Body of pancreas (tissue), 4 donors: ENCODE measurements around the gene ZMYND11. TPM values are rescaled to one million over a fixed set of nuclear protein-coding genes. Genes with fewer than 3 reads are reported as not detected.

Source experiments
- ATAC-seq: fragments of 150-250 bp; one replicate; pipeline ENCODE4 v1.9.1; 2016
- DNase-seq, 4 donors: peaks; one replicate each; pipeline ENCODE4 v3.0.0-alpha.2; 2019
- H3K27ac ChIP-seq, 4 donors: fragments of 200-600 bp; sonication (generic); 1 replicate in 3 of 4; 2 replicates in 1 of 4; pipeline versions ENCODE4 v1.5.1 to v1.6.1; 2016 to 2019; ENCODE audit warnings: mild to moderate bottlenecking in 1 of 4, mixed read lengths in 1 of 4, moderate library complexity in 1 of 4
- H3K27me3 ChIP-seq, 2 donors: fragments of 200-600 bp; sonication (generic); one replicate each; pipeline ENCODE4 v1.6.0; 2016; ENCODE audit warnings: mild to moderate bottlenecking in 1 of 2
- H3K36me3 ChIP-seq, 2 donors: fragments of 200-600 bp; sonication (generic); replicated peaks in 1 of 2; 2 replicates each; pipeline ENCODE4 v1.5.1; 2016; ENCODE audit warnings: low read depth in 2 of 2; ENCODE audit not compliant: insufficient read depth in 1 of 2
- H3K4me1 ChIP-seq: fragments of 200-600 bp; sonication (generic); one replicate; pipeline ENCODE4 v1.6.0; 2016
- H3K4me3 ChIP-seq, 2 donors: fragments of 200-600 bp; sonication (generic); 1 replicate in 1 of 2; 2 replicates in 1 of 2; pipeline ENCODE4 v1.5.1; 2016 to 2019
- H3K9me3 ChIP-seq, 3 donors: fragments of 200-600 bp; sonication (generic); 1 replicate in 2 of 3; 2 replicates in 1 of 3; pipeline ENCODE4 v1.5.1; 2016
- CTCF ChIP-seq, 7 experiments: fragments of 450-650 bp in 4 of 7; fragments of 200-600 bp in 3 of 7; sonication (generic) in 3 of 7; IDR thresholded peaks; one replicate each; pipeline ENCODE4 v1.5.1; 2016 to 2019; ENCODE audit warnings: antibody characterized with exemption in 7 of 7
- POLR2A ChIP-seq, 3 donors: fragments of 450-650 bp; IDR thresholded peaks; one replicate each; pipeline ENCODE4 v1.6.1; 2016; ENCODE audit warnings: antibody characterized with exemption in 3 of 3, mild to moderate bottlenecking in 2 of 3
- WGBS, 2 donors: methylation state at CpG; one replicate each; pipeline ENCODE4 v1.1.5; 2017; 5-methylcytosine and 5-hydroxymethylcytosine counted together
- intact Hi-C: fragments of 100-400 bp; cut with DNase I; formaldehyde crosslinking; loops from one replicate; pipeline ENCODE4 v1.15.1; 2023
- total RNA-seq, 2 donors: library from RNA; depleted of rRNA; stranded (reverse); fragments of >200 nt; gene quantifications; one replicate each; pipeline ENCODE4 v1.1.0, GENCODE V29; 2016

Gene ZMYND11
- total RNA-seq, 2 donors from 2014 or later: 37.6 to 43.8 TPM

GRCh38 chr10:94613-95012, 40.6 kb upstream of the ZMYND11 start:
- no peak for TF ChIP-seq CTCF (IDR thresholded peaks at IDR 0.05)
- no peak for TF ChIP-seq POLR2A (IDR thresholded peaks at IDR 0.05)
- ATAC-seq (no peak), DNase-seq (no peak)
- H3K27ac ChIP-seq: no peak overlapping the region
- no peaks in the 10 kb centered on the region for H3K36me3 ChIP-seq
- 65 to 76% methylated on average over 1 of the region's 1 CpG for WGBS, 2 donors
- H3K27me3 ChIP-seq: no peaks in the 10 kb centered on the region
- H3K4me1 ChIP-seq: peaks cover 24% of the 10 kb centered on the region
- H3K9me3 ChIP-seq: peaks cover 0 to 13% (median 0%) of the 10 kb centered on the region in 3 donors
- H3K4me3 ChIP-seq: no peak overlapping the region
- intact Hi-C loops: no loop called here

- Histone ChIP-seq H3K27ac (no peak overlapping the region), H3K27me3 (no peaks in the 10 kb centered on the region), H3K9me3 (peaks cover 0 to 13% (median 0%) of the 10 kb centered on the region in 3 donors), H3K4me1 (peaks cover 24% of the 10 kb centered on the region), H3K4me3 (no peak overlapping the region), H3K36me3 (no peaks in the 10 kb centered on the region)
- WGBS, 2 donors: 64 to 73% methylated on average over 2 of the region's 2 CpGs
- DNase-seq (no peak), ATAC-seq (no peak)
- TF ChIP-seq POLR2A (IDR thresholded peaks at IDR 0.05) (no peak), CTCF (IDR thresholded peaks at IDR 0.05) (no peak)
- intact Hi-C loops: no loop called here
Observed at GRCh38 chr10:95356-96115, 39.7 kb upstream of the ZMYND11 start.

GRCh38 chr10:96466-96865, 38.8 kb upstream of the ZMYND11 start:
- peaks cover 0 to 13% (median 0%) of the 10 kb centered on the region in 3 donors for H3K9me3 ChIP-seq
- H3K27ac ChIP-seq: no peak overlapping the region
- no peak for ATAC-seq
- H3K27me3 ChIP-seq: no peaks in the 10 kb centered on the region
- H3K4me3 ChIP-seq: no peak overlapping the region
- DNase-seq: no peak
- 42 to 60% methylated on average over 1 of the region's 1 CpG for WGBS, 2 donors
- TF ChIP-seq CTCF (IDR thresholded peaks at IDR 0.05): no peak
- no peak for TF ChIP-seq POLR2A (IDR thresholded peaks at IDR 0.05)
- H3K36me3 ChIP-seq: no peaks in the 10 kb centered on the region
- intact Hi-C loops: no loop called here
- peaks cover 18% of the 10 kb centered on the region for H3K4me1 ChIP-seq

GRCh38 chr10:104416-104815, 30.8 kb upstream of the ZMYND11 start:
- TF ChIP-seq CTCF (IDR thresholded peaks at IDR 0.05) (no peak), POLR2A (IDR thresholded peaks at IDR 0.05) (no peak)
- WGBS, 2 donors: 84 to 98% methylated on average over 2 to 3 of the region's 4 CpGs
- no peak overlapping the region for H3K4me3 ChIP-seq
- H3K27ac ChIP-seq: no peak overlapping the region
- H3K9me3 ChIP-seq: no peaks in the 10 kb centered on the region
- H3K36me3 ChIP-seq: no peaks in the 10 kb centered on the region
- DNase-seq (no peak), ATAC-seq (no peak)
- intact Hi-C loops: no loop called here
- H3K27me3 ChIP-seq: no peaks in the 10 kb centered on the region
- peaks cover 24% of the 10 kb centered on the region for H3K4me1 ChIP-seq
